ENCODE results near the gene NCEH1.
"Not testable (repeated sequence)": the region's sequence is repeated elsewhere in the genome, so short reads cannot be mapped to it uniquely, and the experiment has no call there.

NCEH1 gene

GRCh38 chr3:172707030-172707429 is 3.8 kb downstream of the NCEH1 start:
- DNase-seq, result no peak

GRCh38 chr3:172705170-172705569 is 5.7 kb downstream of the NCEH1 start:
- no peak for DNase-seq

GRCh38 chr3:172704001-172704400 is 6.9 kb downstream of the NCEH1 start:
- no peak for DNase-seq

- not testable (repeated sequence) for DNase-seq
Measured at GRCh38 chr3:172702731-172703130, 8.1 kb downstream of the NCEH1 start.

GRCh38 chr3:172702256-172702655 is 8.6 kb downstream of the NCEH1 start:
- DNase-seq, result no peak

GRCh38 chr3:172701751-172702150 is 9.1 kb downstream of the NCEH1 start:
- DNase-seq, result no peak

GRCh38 chr3:172700936-172701455 is 9.9 kb downstream of the NCEH1 start:
- DNase-seq, result no peak

GRCh38 chr3:172700256-172700655 is 10.6 kb downstream of the NCEH1 start:
- DNase-seq, result no peak

GRCh38 chr3:172699031-172699430 is 11.8 kb downstream of the NCEH1 start:
- no peak for DNase-seq

- DNase-seq, result no peak
Measured at GRCh38 chr3:172698631-172699030, 12.2 kb downstream of the NCEH1 start.

GRCh38 chr3:172697558-172697957 is 13.3 kb downstream of the NCEH1 start:
- DNase-seq, result no peak

GRCh38 chr3:172696357-172696756 is 14.5 kb downstream of the NCEH1 start:
- DNase-seq, result no peak

- no peak for DNase-seq
Measured at GRCh38 chr3:172694573-172695246, 16.2 kb downstream of the NCEH1 start.

- no peak for DNase-seq
Measured at GRCh38 chr3:172692751-172693338, 18.0 kb downstream of the NCEH1 start.

- no peak for DNase-seq
Measured at GRCh38 chr3:172690936-172691335, 19.9 kb downstream of the NCEH1 start.

- no peak for DNase-seq
Measured at GRCh38 chr3:172688588-172688987, 22.3 kb downstream of the NCEH1 start.

- DNase-seq, result no peak
Measured at GRCh38 chr3:172687501-172687900, 23.4 kb downstream of the NCEH1 start.

- no peak for DNase-seq
Measured at GRCh38 chr3:172685331-172686214, 25.3 kb downstream of the NCEH1 start.

- no peak for DNase-seq
Measured at GRCh38 chr3:172680684-172681083, 30.2 kb downstream of the NCEH1 start.

- no peak for DNase-seq
Measured at GRCh38 chr3:172679599-172679998, 31.3 kb downstream of the NCEH1 start.

- DNase-seq, result no peak
Measured at GRCh38 chr3:172678068-172678467, 32.8 kb downstream of the NCEH1 start.

GRCh38 chr3:172676196-172676922 is 34.5 kb downstream of the NCEH1 start:
- DNase-seq, result no peak
